Stimulated activated CD4-positive, alpha-beta T cell treated with anti-CD3 and anti-CD28 coated beads, Interleukin-15, amount 100 ng/mL, for 48 hours (primary cell): ENCODE measurements around the gene PHTF2.

Experiments used
- DNase-seq, 2 donors: peaks; one replicate each; pipeline ENCODE4 v3.0.0-alpha.2; 2020; ENCODE audit warnings: low read depth in 2 of 2

Gene PHTF2

GRCh38 chr7:77794000-77794399 is 4.6 kb upstream of the PHTF2 start:
- DNase-seq = no peak

DNA sequence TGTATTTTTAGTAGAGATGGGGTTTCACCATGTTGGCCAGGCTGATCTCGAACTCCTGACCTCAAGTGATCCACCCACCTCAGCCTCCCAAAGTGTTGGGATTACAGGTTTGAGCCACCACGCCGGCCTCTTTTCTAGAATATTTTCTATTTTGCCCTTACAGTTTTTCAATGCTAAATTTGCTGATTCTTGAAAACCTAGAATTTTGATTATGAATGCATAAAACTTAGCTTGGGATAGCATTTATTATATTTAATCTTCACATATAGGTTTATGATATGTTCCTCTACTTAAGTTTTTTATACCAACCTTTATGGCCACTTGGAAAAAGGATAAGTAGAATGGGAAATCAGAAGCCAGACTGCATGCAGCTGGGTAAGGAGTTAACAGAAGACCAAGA is 2.5 kb upstream of the PHTF2 start:
- no peak for DNase-seq

DNA sequence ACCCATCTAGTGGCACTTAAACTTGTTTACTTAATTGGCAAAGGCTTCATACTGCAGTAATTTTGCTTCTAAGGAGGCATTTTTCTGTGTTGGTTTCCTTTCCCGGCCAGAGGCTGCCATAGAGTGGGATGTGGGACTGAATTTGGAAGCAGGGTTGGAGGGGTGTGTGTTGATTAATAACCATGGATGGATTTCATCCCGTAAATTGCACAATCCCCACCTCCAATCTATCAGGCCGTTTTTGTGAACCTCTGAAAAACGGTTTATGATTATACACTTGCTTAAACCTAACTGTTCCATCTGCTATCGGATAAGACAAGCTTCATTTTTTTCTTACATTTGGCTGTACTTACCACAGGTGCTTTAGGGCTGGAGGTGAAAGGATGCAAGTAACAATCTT is 1.6 kb upstream of the PHTF2 start:
- DNase-seq = no peak

DNA sequence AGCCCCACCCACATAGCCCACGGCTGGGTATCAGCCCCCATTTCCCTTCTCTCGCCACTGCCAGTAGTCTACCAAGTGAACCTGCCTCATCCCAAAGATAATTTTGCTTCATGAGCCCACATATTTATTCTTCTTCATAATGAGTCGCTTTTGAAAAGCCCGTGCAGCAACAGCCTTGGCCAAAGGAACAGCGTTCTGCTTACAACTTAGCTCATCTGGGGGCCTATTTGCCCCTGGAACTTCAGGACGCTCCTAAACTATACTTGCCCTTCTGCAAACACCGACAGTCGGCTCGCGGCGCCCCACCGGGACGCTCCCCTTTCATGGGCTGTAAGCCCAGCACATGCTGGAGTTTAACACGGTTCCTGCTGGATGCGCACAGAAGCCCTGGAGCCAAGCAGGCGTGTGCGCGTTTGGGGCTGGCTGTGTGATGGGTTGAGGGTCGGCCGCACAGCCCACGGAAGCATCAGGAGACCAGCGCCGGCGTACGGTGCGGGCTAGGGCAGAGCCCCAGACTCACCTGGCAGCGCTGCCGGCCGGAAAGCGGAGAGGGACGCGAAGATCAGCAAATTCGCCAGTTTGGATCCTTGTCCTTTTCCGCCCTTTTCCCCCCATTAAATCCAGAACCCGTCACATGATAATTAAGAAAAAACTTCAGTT is 709 bp upstream of the PHTF2 start:
- no peak for DNase-seq

GRCh38 chr7:77799078-77799964 is 748 bp downstream of the PHTF2 start:
- DNase-seq = peak in 1 of 2 donors; percentile 11

DNA sequence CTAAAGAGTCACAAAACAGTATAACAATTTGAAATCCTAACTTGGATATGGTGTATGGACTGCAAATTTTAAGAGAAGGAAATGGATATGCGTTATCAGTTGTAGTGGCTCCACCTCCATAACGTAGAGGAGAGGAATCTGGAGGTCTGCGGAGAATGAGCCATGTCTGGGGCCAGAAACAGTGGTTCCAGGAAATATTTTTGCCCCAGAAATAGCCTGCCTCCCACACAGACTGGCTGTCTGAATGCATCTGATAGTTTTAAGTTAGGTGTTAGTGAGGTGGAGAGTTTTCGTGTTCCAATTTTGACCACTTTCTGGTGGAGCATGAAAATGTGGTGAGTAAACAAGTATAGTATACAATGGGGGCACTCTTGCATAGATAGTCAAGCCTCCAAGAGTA is 1.6 kb downstream of the PHTF2 start:
- no peak for DNase-seq

DNA sequence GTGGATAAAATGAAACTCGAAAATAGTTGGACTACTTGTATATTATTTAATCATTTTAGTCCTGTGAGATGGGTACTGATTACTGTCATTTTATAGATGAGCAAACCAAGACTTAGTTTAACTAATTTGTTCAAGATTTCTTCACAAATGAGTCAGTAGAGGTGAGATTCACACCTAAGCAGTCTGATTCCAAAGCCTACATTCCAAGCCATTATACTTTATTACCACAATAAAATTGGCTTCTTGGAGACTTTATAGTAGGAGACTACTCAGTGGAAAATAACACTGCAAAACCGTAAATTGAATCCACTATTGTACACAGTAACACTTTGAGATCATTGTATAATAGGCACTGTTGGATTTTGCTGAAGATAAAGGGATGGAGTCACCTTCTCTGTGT is 2.2 kb downstream of the PHTF2 start:
- no peak for DNase-seq

- DNase-seq = no peak
Observed at GRCh38 chr7:77802557-77803405, 4.2 kb downstream of the PHTF2 start.

GRCh38 chr7:77806425-77806824 is 7.9 kb downstream of the PHTF2 start:
- no peak for DNase-seq

DNA sequence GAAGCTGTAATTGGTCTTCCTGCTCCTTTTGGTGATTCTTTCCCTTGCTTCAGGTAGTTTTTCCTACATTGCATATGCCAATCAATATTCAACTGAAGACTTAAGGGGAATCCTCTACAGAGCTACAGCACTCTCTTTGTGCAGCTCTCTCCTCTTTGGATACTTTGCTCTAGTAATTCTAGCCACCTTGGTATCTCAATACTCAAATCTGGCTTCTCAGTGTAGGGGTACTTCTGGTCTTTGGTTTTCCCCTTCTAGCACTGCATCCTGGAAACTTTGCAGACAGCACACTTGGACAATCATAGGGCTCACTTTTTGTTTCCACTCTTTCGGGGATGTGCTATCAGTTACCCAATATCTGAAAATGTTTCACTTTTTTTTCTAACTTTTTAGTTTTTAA is 9.9 kb downstream of the PHTF2 start:
- DNase-seq = no peak

DNA sequence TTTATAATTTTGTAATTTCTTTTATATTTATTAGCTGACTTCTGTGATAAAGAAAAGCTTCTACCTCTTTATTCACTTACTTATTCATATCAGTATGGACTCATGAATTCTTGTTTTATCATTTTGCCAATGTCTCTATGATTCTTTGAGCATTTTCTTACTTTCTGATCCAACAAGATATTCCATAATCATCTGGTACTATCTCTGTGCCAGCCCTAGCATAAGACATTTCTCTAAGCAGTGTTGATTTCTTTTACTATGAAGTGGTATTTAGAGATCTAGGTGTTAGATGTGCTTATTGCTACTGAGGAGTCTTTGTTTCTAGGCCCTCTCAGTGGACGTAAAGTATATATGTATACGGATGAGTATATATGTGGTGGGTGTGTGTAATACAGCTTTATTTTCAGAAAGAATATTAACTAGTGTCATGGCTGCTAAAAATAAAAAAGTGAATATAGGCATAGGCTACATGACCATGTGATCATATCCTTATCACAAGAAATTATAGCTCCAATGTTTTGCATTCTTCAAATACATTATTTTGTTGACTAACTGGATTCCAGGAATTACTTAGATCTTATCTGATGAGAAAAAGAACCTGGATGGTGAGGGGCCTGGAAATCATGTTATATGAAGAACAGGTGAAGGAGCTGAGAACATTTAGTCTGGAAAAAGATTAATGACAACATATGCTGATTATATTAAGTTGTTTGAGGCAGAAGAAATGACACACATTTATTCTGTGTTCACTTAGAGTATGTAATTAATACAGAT is 13.1 kb downstream of the PHTF2 start:
- no peak for DNase-seq

DNA sequence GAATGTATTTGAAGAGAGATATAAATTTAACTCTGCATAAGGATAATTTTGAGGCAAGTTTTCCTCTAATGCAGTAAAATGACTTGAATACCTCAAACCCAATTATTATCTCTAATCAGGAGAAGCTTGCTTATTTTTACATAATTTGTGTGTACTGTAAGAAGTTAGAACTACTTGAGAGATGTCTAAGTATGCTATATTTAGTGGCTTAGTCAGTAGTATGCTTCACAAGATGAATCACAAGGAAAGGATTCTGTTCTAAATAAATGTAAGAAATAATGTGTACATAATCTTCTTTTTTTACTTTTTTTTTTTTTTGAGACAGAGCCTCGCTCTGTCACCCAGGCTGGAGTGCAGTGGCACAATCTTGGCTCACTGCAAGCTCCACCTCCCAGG is 13.7 kb downstream of the PHTF2 start:
- no peak for DNase-seq

GRCh38 chr7:77813180-77813579 is 14.6 kb downstream of the PHTF2 start:
- no peak for DNase-seq

GRCh38 chr7:77819021-77819420 is 20.4 kb downstream of the PHTF2 start:
- DNase-seq = no peak

DNA sequence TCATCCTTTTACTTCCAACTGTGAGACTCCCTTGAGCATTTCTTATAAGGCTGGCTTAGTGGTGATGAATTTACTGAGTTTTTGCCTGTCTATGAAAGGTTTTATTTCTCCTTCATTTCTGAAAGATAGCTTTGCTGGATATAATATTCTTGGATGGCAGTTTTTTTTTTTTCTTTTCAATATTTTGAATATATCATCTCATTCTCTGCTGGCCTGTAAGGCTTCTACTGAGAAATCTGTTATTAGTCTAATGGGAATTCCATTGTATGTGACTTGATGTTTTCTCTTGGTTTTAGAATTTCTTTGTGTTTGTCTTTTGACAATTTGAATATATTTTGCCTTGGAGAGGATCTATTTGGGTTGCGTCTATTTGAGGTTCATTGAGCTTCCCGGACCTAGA is 22.4 kb downstream of the PHTF2 start:
- no peak for DNase-seq

- no peak for DNase-seq
Observed at GRCh38 chr7:77822269-77822668, 23.7 kb downstream of the PHTF2 start.

DNA sequence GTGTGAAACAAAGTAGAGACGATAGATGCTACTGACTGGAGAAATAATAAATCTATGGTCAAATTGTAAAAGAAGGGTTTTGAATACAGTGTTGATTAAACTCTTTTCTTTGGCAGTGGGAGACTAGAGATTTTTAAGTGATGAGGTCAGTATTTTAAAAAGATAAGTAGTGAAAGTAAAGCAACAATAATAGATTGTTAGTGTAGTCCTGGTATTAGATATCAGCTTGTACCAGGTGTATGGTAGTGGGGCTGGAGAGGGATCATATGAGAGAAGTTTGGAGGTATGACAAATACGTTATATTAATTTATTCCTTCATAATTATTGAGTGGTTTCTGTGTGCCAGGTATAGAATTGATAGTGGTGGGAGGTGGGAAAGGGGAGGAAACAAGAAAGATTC is 25.2 kb downstream of the PHTF2 start:
- no peak for DNase-seq

- DNase-seq = no peak
Observed at GRCh38 chr7:77824636-77825035, 26.1 kb downstream of the PHTF2 start.

- DNase-seq = no peak
Observed at GRCh38 chr7:77825131-77825530, 26.6 kb downstream of the PHTF2 start.

DNA sequence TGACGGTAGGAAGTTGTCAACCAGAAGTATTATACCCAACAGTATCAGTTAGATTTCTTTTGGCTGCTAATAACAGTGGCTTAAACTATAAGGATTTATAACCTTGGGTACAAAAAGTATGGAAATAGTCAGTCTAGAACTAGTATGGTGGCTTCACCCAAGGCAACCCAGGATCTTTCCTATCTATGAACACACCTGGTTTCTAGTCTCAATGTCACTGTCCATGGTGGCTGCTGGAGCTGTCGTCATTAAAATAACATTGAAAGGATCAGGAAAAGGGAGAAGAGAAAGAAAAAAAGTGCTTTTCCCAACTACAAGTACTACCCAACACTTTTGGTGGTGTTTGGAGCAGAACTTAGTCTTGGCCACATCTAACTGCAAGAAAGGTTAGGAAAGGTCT is 27.7 kb downstream of the PHTF2 start:
- no peak for DNase-seq

- no peak for DNase-seq
Observed at GRCh38 chr7:77827999-77828398, 29.4 kb downstream of the PHTF2 start.
